GM12874 (cell line): ENCODE measurements around the gene YIF1B.

ENCODE experiments used
- TF ChIP-seq, protein P1 (sequence below): IDR thresholded peaks from 2 replicates; pipeline ENCODE4 v1.5.1; 2011; ENCODE audit warnings: low read depth, mild to moderate bottlenecking, control low read depth, low read length, moderate library complexity; ENCODE audit not compliant: insufficient read depth

YIF1B gene

DNA sequence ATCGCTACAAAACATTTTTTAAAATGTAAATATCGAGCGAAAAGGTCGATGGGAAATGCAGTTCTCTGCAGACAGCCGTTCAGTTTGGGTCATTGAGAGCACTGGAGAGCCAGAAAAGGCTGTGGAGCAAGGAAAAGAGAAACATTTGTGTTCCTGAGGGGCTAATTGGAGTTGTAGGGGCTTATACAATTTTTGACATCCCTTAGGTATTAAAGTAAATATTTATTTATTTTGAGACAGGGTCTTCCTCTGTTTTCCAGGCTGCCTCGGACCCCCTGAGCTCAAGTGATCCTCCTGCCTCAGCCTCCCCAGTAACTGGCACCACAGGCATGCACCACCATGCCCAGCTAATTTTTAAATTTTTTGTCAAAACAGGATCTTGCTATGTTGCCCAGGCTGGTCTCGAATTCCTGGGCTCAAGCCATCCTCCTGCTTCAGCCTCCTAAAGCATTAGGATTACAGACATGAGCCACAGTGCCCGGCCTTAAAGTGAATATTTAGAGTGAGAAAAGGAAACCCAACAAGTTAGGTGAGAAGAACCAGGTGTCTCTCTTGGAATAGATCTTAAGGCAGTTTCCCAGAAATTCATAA, 825 bp upstream of the YIF1B start:
- TF ChIP-seq, protein P1, sequence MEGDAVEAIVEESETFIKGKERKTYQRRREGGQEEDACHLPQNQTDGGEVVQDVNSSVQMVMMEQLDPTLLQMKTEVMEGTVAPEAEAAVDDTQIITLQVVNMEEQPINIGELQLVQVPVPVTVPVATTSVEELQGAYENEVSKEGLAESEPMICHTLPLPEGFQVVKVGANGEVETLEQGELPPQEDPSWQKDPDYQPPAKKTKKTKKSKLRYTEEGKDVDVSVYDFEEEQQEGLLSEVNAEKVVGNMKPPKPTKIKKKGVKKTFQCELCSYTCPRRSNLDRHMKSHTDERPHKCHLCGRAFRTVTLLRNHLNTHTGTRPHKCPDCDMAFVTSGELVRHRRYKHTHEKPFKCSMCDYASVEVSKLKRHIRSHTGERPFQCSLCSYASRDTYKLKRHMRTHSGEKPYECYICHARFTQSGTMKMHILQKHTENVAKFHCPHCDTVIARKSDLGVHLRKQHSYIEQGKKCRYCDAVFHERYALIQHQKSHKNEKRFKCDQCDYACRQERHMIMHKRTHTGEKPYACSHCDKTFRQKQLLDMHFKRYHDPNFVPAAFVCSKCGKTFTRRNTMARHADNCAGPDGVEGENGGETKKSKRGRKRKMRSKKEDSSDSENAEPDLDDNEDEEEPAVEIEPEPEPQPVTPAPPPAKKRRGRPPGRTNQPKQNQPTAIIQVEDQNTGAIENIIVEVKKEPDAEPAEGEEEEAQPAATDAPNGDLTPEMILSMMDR = no peak

DNA sequence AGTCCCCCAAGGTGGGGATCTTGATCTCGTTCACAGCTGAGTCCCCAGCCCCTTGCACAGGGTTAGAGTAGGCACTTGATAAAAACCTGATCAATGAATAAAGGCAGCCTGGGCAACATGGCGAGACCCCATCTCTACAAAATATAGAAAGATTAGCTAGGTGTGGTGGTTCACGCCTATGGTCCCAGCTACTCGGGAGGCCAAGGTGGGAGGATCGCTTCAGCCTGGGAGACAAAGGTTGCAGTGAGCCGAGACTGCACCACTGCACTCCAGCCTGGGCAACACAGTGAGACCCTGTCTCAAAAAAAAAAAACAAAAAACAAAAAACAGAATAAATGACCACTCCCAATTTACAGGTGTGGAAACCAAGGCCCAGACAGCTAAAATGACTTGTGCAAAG, 4.8 kb downstream of the YIF1B start:
- TF ChIP-seq, protein P1 = no peak

DNA sequence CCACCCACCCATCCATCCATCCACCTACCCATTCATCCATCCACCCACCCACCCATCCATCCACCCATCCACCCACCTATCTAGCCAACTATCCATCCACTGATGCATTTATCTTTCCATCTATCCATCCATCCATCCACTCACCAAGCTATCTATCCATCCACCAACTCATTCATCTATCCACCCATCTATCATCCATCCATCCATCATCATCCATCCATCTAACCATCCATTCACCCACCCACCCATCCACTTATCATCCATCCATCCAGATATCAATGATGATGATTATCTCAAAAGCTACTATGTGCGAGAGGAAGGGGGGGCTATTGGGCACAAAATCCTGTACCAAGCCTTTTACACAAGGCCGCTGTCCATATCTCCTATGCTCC, 5.5 kb downstream of the YIF1B start:
- TF ChIP-seq, protein P1 = no peak

DNA sequence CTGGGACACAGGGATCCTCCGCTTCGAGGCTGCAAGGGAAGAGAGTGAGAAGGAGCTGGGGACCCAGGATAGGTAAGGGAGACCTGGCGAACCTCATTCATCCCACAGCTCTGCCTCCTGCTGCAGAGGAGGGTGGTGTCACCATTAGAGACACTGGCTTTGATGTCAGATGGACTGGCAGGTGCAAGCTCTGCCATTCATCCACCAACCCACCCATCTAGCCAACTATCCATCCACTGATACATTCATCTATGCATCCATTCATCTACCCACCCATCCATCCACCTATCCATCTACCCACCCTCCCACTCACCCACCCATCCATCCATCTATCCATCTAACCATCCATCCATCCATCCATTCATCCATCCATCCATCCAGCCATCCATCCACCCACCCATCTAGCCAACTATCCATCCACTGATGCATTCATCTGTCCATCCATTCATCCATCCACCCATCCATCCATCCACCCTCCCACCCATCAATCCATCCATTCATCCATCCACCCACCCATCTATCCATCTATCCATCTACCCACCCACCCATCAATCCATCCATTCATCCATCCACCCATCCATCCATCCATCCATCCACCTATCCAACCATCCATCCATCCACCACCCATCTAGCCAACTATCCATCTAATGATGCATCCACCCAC, 6.0 kb downstream of the YIF1B start:
- TF ChIP-seq, protein P1 = no peak

DNA sequence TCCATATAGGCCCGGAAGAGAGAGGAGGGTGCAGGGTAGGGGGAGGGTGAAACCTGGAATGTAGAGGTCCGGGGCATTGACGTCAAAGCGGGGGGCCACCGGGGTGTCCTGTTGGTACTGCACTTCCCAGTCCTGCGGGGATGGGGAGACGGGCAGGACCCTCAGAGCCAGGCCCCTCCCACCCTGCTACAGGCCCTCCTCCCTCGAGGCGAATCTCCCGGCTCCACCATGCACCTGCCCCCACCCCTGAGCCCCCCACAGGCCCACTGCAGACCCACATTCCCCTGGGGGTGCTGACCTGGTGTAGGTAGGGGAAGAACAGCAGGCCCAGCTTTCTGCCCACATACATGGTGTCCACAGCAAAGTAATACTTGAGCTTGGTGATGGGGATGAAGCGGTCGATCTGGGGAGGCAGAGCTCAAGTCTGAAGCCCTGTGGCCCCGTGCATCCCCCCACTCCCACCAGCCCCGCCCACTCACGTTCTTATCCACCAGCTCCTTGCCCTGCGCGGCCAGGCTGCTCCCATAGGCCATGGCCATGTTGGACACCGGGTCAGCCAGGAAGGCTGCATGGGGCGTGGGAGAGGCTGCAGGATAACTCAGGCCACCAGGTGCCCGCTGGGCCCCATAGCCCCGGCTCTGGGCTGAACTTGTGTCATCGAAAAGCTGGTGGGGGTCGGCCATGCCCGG, 6.7 kb downstream of the YIF1B start:
- TF ChIP-seq, protein P1 = no peak

DNA sequence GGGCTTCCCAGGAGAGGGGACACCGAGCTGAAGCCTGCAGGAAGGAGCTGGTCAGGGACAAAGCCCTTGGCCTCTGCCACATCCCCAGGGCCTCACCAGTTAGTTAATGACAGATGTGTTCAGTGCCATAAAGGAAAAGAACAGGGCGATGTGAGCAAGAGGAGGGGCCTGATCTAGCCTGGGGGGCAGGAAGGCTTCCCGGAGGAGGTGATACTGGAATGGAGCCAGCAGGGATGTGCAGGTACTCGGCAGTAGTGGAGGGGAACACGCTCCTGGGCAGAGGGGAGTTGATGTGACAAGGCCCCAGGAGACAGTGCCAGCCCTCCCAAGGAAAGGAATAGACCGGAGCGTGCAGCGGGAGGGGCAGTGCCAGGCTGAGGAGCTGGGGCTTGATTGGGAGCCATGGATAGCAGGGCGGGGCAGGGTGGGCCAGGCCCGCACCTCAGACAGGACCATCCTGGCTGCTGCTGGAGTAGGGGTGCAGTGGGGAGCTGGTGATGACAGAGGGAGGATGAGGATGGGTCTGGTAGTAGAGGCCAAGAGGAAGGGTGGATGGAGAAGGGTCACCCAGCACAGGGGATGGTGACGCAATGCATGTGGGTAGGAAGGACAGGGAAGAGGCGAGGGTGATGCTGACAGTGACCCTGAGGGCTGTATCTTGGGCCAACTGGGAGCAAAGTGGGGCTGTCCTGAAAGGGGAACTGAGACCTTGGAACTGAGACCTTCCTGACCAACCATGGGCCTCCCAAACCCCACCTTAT, 7.6 kb downstream of the YIF1B start:
- TF ChIP-seq, protein P1 = no peak

DNA sequence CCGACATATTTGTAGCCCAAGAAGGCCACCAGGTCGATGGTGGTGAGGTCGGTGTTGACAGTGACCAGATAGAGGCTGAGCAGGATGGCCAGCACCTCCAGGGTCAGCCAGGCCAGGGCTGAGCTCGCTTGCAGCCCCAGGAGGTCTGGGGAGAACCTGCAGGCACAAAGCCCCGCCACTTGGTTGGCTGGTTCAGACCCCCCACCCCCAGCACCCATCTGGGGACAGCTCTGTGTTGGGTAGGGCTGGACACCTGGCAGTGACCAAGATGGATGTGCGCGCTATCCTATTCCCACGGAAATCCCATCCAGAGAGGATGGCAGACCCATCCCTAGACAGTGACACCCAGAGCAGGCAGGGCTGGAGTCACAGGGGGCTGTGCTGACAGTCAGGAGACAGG, 8.2 kb downstream of the YIF1B start:
- TF ChIP-seq, protein P1 = no peak
